Ascending aorta (tissue), 2 donors: Measurements from ENCODE around the gene ZNF692. TPM values are rescaled to one million over a fixed set of nuclear protein-coding genes. Genes with fewer than 3 reads are reported as not detected.
"Not testable (repeated sequence)": the region's sequence is repeated elsewhere in the genome, so short reads cannot be mapped to it uniquely, and the experiment has no call there.

ENCODE experiments used
- DNase-seq, 2 donors: peaks; one replicate each; pipeline ENCODE4 v3.0.0-alpha.2; 2019; ENCODE audit warnings: low spot score in 2 of 2
- H3K27ac ChIP-seq, 2 donors: fragments of 200-600 bp; sonication (generic); one replicate each; pipeline ENCODE4 v1.5.1; 2016 to 2017; ENCODE audit warnings: mild to moderate bottlenecking in 1 of 2
- H3K27me3 ChIP-seq: fragments of 200-600 bp; sonication (generic); one replicate; pipeline ENCODE4 v1.5.1; 2017
- H3K36me3 ChIP-seq, 2 donors: fragments of 200-600 bp; sonication (generic); one replicate each; pipeline ENCODE4 v1.5.1; 2016
- H3K4me1 ChIP-seq, 2 donors: fragments of 200-600 bp; sonication (generic); one replicate each; pipeline ENCODE4 v1.5.1; 2016 to 2017; ENCODE audit warnings: mild to moderate bottlenecking in 1 of 2
- H3K4me3 ChIP-seq, 2 donors: fragments of 200-600 bp; sonication (generic); one replicate each; pipeline ENCODE4 v1.5.1; 2016 to 2017; ENCODE audit warnings: mild to moderate bottlenecking in 1 of 2
- H3K9me3 ChIP-seq, 2 donors: fragments of 200-600 bp; sonication (generic); one replicate each; pipeline ENCODE4 v1.5.1; 2016
- intact Hi-C: fragments of 100-400 bp; cut with DNase I; formaldehyde crosslinking; loops from one replicate; pipeline ENCODE4 v1.15.1; 2023
- total RNA-seq: library from RNA; depleted of rRNA; stranded (reverse); fragments of >200 nt; gene quantifications from one replicate; pipeline ENCODE4 v1.1.0, GENCODE V29; 2016
- TF ChIP-seq, protein P1 (sequence below), 3 experiments: fragments of 200-600 bp in 2 of 3; fragments of 450-650 bp in 1 of 3; sonication (generic) in 2 of 3; IDR thresholded peaks; one replicate each; pipeline ENCODE4 v1.5.1; 2016 to 2019; ENCODE audit warnings: antibody characterized with exemption in 3 of 3, mild to moderate bottlenecking in 1 of 3, moderate library complexity in 1 of 3

The ZNF692 gene
- total RNA-seq, 1 donor from 2014 or later: 13.8 TPM

GRCh38 chr1:248834343-248834940, 24.4 kb downstream of the ZNF692 start:
- H3K27me3 ChIP-seq: no peaks in the 10 kb centered on the region
- peaks cover 0 to 8% of the 10 kb centered on the region in 2 donors for H3K4me1 ChIP-seq
- no peak overlapping the region for H3K4me3 ChIP-seq
- no peak for DNase-seq
- intact Hi-C loops: loop anchor here (5.0 kb wide), 1 partner anchor 1902 kb away; the partner anchor contains the start of gene AHCTF1
- TF ChIP-seq, protein P1, sequence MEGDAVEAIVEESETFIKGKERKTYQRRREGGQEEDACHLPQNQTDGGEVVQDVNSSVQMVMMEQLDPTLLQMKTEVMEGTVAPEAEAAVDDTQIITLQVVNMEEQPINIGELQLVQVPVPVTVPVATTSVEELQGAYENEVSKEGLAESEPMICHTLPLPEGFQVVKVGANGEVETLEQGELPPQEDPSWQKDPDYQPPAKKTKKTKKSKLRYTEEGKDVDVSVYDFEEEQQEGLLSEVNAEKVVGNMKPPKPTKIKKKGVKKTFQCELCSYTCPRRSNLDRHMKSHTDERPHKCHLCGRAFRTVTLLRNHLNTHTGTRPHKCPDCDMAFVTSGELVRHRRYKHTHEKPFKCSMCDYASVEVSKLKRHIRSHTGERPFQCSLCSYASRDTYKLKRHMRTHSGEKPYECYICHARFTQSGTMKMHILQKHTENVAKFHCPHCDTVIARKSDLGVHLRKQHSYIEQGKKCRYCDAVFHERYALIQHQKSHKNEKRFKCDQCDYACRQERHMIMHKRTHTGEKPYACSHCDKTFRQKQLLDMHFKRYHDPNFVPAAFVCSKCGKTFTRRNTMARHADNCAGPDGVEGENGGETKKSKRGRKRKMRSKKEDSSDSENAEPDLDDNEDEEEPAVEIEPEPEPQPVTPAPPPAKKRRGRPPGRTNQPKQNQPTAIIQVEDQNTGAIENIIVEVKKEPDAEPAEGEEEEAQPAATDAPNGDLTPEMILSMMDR (IDR thresholded peaks at IDR 0.05): no peak
- H3K36me3 ChIP-seq: no peaks in the 10 kb centered on the region
- H3K27ac ChIP-seq: no peak overlapping the region
- H3K9me3 ChIP-seq: no peaks in the 10 kb centered on the region

DNA sequence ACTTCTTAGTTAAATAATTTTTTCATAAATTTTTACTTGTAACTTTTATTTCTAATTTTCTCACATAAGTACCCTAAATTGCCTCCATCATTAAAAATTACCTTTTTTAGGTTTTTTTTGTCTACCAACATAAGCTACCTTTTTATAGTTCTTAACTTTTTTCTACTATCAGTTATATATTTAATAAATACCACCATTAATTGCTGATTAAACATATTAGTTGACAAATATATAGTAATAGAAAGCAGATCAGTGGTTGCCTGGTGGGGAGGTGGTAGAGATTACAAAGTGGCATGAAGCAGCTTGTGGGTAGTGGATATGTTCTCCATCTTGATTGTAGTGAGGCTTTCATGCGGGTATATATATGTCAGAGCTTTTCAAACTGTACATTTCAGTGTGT, 27.0 kb downstream of the ZNF692 start:
- H3K27me3 ChIP-seq: no peaks in the 10 kb centered on the region
- H3K27ac ChIP-seq: no peak overlapping the region
- H3K9me3 ChIP-seq: no peaks in the 10 kb centered on the region
- H3K4me1 ChIP-seq: peaks cover 0 to 7% of the 10 kb centered on the region in 2 donors
- DNase-seq: no peak
- TF ChIP-seq, protein P1 (IDR thresholded peaks at IDR 0.05): no peak
- H3K4me3 ChIP-seq: no peak overlapping the region
- no peaks in the 10 kb centered on the region for H3K36me3 ChIP-seq
- intact Hi-C loops: loop anchor here (5.0 kb wide), 1 partner anchor 1900 kb away; the partner anchor contains the start of gene AHCTF1

DNA sequence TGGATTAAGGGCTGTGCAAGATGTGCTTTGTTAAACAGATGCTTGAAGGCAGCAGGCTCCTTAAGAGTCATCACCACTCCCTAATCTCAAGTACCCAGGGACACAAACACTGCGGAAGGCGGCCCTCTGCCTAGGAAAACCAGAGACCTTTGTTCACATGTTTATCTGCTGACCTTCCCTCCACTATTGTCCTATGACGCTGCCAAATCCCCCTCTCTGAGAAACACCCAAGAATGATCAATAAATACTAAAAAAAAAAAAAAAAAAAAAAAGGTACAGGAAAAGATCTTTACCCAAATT, 28.2 kb downstream of the ZNF692 start:
- not testable (repeated sequence) for H3K4me1 ChIP-seq, H3K9me3 ChIP-seq, H3K4me3 ChIP-seq, DNase-seq, H3K27me3 ChIP-seq, H3K27ac ChIP-seq, H3K36me3 ChIP-seq
- intact Hi-C loops: loop anchor here (5.0 kb wide), 1 partner anchor 1898 kb away; the partner anchor contains the start of gene AHCTF1

DNA sequence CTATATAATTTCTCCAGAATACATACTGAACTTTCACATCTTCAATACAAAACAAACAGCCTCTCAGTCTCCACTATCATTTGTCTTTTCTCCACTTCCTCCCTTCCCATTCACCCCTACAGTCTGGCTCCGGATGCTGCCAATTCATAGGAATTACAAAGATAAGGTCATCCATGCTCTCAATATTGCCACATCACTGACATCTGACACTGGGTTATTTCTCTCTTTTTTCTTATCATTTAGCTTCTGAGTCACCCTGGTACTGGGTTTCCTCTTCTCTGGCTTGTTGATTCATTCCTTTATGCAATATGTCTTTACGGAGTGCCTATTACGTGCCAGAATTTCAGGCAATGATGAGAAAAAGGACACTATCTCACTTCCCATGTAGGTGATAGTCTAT, 30.0 kb downstream of the ZNF692 start:
- Histone ChIP-seq H3K9me3 (no peaks in the 10 kb centered on the region), H3K27ac (no peak overlapping the region), H3K4me1 (peaks cover 11 to 19% of the 10 kb centered on the region in 2 donors), H3K4me3 (no peak overlapping the region), H3K36me3 (no peaks in the 10 kb centered on the region), H3K27me3 (no peaks in the 10 kb centered on the region)
- DNase-seq: no peak
- intact Hi-C loops: no loop called here
- TF ChIP-seq, protein P1 (IDR thresholded peaks at IDR 0.05): no peak

GRCh38 chr1:248825909-248826760, 32.8 kb downstream of the ZNF692 start, which contains the start of gene SH3BP5L:
Gene SH3BP5L, minus strand, starts transcription at chr1:248825915. Its CDS starts 980 bp downstream, at chr1:248824935.
- Histone ChIP-seq H3K27ac (peak within 1 kb of the TSS; percentile 88 to 93), H3K4me3 (peak within 1 kb of the TSS; percentile 80 to 90), H3K4me1 (peaks cover 18 to 45% of the 10 kb centered on the region in 2 donors), H3K36me3 (no peaks in the 10 kb centered on the region), H3K27me3 (no peaks in the 10 kb centered on the region), H3K9me3 (no peaks in the 10 kb centered on the region)
- peak; percentile 68 to 95 for DNase-seq
- TF ChIP-seq, protein P1 (IDR thresholded peaks at IDR 0.05): peak; percentile 43 to 70 (median 57)
- intact Hi-C loops: loop anchor here (1.0 to 2.0 kb wide), 4 partner anchors 12 to 80 kb away; partner anchors contain the start of genes PGBD2, ZNF672 and ZNF692

GRCh38 chr1:248825573-248825908, 33.3 kb downstream of the ZNF692 start:
- intact Hi-C loops: no loop called here
- H3K36me3 ChIP-seq: peaks cover 0 to 5% of the 10 kb centered on the region in 2 donors
- TF ChIP-seq, protein P1 (IDR thresholded peaks at IDR 0.05): no peak
- no peaks in the 10 kb centered on the region for H3K9me3 ChIP-seq
- peak overlapping the region; percentile 88 to 93 for H3K27ac ChIP-seq
- H3K4me1 ChIP-seq: peaks cover 18 to 51% of the 10 kb centered on the region in 2 donors
- H3K4me3 ChIP-seq: peak overlapping the region; percentile 80 to 90
- H3K27me3 ChIP-seq: no peaks in the 10 kb centered on the region
- no peak for DNase-seq
